Nephron (organoid): ENCODE measurements around the gene PIR.

Experiments used
- H3K27ac Mint-ChIP-seq, 3 experiments: 2 replicates each; pipeline ENCODE4 v1.8.0; 2020; ENCODE audit warnings: mixed read lengths in 3 of 3, mild to moderate bottlenecking in 2 of 3, moderate library complexity in 1 of 3
- H3K27me3 Mint-ChIP-seq: 2 replicates; pipeline ENCODE4 v1.8.0; 2021; ENCODE audit warnings: low read depth, mild to moderate bottlenecking, moderate library complexity, mixed read lengths
- H3K36me3 Mint-ChIP-seq: 2 replicates; pipeline ENCODE4 v1.8.0; 2020; ENCODE audit warnings: low read depth, mixed read lengths
- H3K4me1 Mint-ChIP-seq: 2 replicates; pipeline ENCODE4 v1.8.0; 2020; ENCODE audit warnings: mixed read lengths
- H3K4me3 Mint-ChIP-seq, 3 experiments: 2 replicates each; pipeline ENCODE4 v1.8.0; 2020; ENCODE audit warnings: mild to moderate bottlenecking in 3 of 3, mixed read lengths in 3 of 3, moderate library complexity in 2 of 3
- H3K9me3 Mint-ChIP-seq: 2 replicates; pipeline ENCODE4 v1.8.0; 2020; ENCODE audit warnings: mixed read lengths
- TF ChIP-seq, protein P1 (sequence below), 3 experiments: fragments of 200-600 bp; sonication (generic); IDR thresholded peaks; one replicate each; pipeline ENCODE4 v1.5.0; 2021; ENCODE audit warnings: antibody characterized with exemption in 3 of 3; ENCODE audit not compliant: unreplicated experiment in 3 of 3

PIR gene

DNA sequence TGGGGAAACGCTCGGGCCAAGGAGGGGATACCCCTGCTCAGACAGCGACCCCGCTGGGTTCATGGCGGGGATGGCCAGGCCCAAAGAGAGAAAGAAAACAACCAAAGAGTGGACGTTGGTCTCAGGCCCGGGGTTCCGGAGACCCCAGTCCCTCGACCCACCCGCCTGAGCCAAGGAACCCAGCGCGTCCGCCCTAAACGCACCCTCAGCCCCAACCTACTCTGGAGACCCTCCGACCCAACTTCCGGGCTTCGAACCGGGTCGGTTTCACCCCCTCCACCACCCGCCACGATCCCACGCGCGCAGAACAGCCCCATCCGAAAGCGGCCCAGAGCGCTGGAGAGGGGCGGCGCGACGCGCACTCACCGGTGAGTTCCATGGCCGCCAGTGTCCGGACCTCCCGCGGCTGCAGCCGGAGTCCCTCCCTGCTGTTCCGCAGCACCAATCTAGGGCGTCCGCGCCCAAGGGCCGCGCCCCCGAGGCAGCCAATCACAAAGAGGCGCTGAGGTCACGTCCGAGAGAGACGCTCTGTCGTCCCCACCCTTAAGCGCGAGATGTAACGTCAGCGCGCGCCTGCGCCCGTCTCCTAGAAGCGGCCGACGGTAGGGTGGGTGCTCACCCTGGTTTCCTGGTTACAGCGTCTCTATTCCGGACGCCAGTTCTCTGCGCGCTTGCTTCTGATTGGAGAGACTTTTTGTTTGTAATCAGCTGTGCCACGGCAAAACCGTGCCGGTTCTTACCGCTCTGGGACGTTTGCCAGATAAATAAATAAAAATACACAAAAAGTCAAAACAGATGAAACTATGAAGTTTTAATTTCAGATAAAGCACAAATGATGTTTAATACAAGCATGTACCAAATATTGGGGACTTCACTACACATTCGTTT lies 157.8 kb downstream of the PIR start, which contains the start of gene PIGA:
Gene PIGA, minus strand, starts transcription at position 389 of the 888 bp plus-strand sequence. CDS start 3,593 bp downstream, outside the sequence.
- Mint-ChIP-seq H3K27ac (peak within 1 kb of the TSS; percentile 44 to 91 (median 65)), H3K36me3 (no peaks in the 10 kb centered on the region), H3K4me3 (peak within 1 kb of the TSS; percentile 91 to 94 (median 92)), H3K4me1 (peaks cover 9% of the 10 kb centered on the region), H3K27me3 (peaks cover 7% of the 10 kb centered on the region), H3K9me3 (no peaks in the 10 kb centered on the region)
- TF ChIP-seq, protein P1, sequence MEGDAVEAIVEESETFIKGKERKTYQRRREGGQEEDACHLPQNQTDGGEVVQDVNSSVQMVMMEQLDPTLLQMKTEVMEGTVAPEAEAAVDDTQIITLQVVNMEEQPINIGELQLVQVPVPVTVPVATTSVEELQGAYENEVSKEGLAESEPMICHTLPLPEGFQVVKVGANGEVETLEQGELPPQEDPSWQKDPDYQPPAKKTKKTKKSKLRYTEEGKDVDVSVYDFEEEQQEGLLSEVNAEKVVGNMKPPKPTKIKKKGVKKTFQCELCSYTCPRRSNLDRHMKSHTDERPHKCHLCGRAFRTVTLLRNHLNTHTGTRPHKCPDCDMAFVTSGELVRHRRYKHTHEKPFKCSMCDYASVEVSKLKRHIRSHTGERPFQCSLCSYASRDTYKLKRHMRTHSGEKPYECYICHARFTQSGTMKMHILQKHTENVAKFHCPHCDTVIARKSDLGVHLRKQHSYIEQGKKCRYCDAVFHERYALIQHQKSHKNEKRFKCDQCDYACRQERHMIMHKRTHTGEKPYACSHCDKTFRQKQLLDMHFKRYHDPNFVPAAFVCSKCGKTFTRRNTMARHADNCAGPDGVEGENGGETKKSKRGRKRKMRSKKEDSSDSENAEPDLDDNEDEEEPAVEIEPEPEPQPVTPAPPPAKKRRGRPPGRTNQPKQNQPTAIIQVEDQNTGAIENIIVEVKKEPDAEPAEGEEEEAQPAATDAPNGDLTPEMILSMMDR (IDR thresholded peaks at IDR 0.05; ENCODE audit: unreplicated experiment in 3 of 3), result no peak
